Liver (tissue), 3 donors: ENCODE measurements around the gene LGR6.

ENCODE experiments used
- EGR1 ChIP-seq, 2 donors: IDR thresholded peaks; 2 replicates each; pipeline ENCODE4 v1.6.1; 2016 to 2018; ENCODE audit warnings: antibody characterized with exemption in 2 of 2, low read depth in 2 of 2
- HNF4A ChIP-seq, 2 donors: conservative IDR thresholded peaks; 2 replicates each; pipeline ENCODE4 v1.6.1; 2016; ENCODE audit warnings: antibody characterized with exemption in 2 of 2, mild to moderate bottlenecking in 2 of 2
- HNF4G ChIP-seq: IDR thresholded peaks from 2 replicates; pipeline ENCODE4 v1.6.1; 2016; ENCODE audit warnings: antibody characterized with exemption
- JUND ChIP-seq, 2 donors: IDR thresholded peaks; 2 replicates each; pipeline ENCODE4 v1.6.1; 2016; ENCODE audit warnings: antibody characterized with exemption in 2 of 2
- RAD21 ChIP-seq, 2 donors: IDR thresholded peaks; 2 replicates each; pipeline ENCODE4 v1.6.1; 2016; ENCODE audit warnings: antibody characterized with exemption in 2 of 2, mild to moderate bottlenecking in 2 of 2
- SP1 ChIP-seq: IDR thresholded peaks from 2 replicates; pipeline ENCODE4 v1.6.1; 2018; ENCODE audit warnings: antibody characterized with exemption, mild to moderate bottlenecking
- TAF1 ChIP-seq: conservative IDR thresholded peaks from 2 replicates; pipeline ENCODE4 v1.6.1; 2016; ENCODE audit warnings: antibody characterized with exemption, mild to moderate bottlenecking
- YY1 ChIP-seq: IDR thresholded peaks from 2 replicates; pipeline ENCODE4 v1.6.1; 2016; ENCODE audit warnings: antibody characterized with exemption, mild to moderate bottlenecking
- TF ChIP-seq, protein P1 (sequence below): fragments of 150-350 bp; IDR thresholded peaks from 2 replicates; pipeline ENCODE4 v1.5.1; 2017; ENCODE audit warnings: improper control_type of control experiment, low read depth, low read length; ENCODE audit not compliant: missing input control
- TF ChIP-seq, protein P2 (sequence below): IDR thresholded peaks from 2 replicates; pipeline ENCODE4 v1.6.1; 2016; ENCODE audit warnings: antibody characterized with exemption
- TF ChIP-seq, protein P3 (sequence below): IDR thresholded peaks from 2 replicates; pipeline ENCODE4 v1.6.1; 2016; ENCODE audit warnings: antibody characterized with exemption, mild to moderate bottlenecking
- donor health status: healthy.
- donor health status: healthy.

DNA sequence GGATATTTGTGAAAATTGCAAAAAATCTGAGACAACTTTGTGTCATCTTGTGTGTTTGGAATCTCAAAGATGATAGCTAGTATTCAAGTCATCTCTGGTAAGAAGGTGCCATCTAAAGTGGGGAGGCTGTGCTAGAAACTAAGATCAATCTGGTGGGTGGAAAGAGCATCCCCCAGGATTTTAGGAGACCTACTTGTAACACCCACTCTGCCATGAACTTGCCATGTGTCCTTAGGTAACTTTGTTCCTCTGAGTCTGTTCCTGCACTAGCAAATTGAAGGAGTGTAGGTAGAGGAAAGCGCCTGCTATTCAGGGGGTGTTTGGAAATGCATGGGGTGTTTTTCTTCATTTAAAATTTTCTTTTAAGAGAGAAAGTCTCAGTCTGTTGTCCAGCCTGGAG lies 24.4 kb downstream of the LGR6 start:
- TF ChIP-seq, protein P1, sequence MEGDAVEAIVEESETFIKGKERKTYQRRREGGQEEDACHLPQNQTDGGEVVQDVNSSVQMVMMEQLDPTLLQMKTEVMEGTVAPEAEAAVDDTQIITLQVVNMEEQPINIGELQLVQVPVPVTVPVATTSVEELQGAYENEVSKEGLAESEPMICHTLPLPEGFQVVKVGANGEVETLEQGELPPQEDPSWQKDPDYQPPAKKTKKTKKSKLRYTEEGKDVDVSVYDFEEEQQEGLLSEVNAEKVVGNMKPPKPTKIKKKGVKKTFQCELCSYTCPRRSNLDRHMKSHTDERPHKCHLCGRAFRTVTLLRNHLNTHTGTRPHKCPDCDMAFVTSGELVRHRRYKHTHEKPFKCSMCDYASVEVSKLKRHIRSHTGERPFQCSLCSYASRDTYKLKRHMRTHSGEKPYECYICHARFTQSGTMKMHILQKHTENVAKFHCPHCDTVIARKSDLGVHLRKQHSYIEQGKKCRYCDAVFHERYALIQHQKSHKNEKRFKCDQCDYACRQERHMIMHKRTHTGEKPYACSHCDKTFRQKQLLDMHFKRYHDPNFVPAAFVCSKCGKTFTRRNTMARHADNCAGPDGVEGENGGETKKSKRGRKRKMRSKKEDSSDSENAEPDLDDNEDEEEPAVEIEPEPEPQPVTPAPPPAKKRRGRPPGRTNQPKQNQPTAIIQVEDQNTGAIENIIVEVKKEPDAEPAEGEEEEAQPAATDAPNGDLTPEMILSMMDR, result no peak
- TF ChIP-seq SP1 (no peak), HNF4A (conservative IDR thresholded peaks at IDR 0.05) (no peak), EGR1 (IDR thresholded peaks at IDR 0.05; ENCODE audit: low read depth in 2 of 2) (no peak), HNF4G (no peak), JUND (IDR thresholded peaks at IDR 0.05) (no peak), TAF1 (no peak), RAD21 (IDR thresholded peaks at IDR 0.05) (no peak), YY1 (no peak)
- TF ChIP-seq, protein P2, sequence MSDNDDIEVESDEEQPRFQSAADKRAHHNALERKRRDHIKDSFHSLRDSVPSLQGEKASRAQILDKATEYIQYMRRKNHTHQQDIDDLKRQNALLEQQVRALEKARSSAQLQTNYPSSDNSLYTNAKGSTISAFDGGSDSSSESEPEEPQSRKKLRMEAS, result no peak
- TF ChIP-seq, protein P3, sequence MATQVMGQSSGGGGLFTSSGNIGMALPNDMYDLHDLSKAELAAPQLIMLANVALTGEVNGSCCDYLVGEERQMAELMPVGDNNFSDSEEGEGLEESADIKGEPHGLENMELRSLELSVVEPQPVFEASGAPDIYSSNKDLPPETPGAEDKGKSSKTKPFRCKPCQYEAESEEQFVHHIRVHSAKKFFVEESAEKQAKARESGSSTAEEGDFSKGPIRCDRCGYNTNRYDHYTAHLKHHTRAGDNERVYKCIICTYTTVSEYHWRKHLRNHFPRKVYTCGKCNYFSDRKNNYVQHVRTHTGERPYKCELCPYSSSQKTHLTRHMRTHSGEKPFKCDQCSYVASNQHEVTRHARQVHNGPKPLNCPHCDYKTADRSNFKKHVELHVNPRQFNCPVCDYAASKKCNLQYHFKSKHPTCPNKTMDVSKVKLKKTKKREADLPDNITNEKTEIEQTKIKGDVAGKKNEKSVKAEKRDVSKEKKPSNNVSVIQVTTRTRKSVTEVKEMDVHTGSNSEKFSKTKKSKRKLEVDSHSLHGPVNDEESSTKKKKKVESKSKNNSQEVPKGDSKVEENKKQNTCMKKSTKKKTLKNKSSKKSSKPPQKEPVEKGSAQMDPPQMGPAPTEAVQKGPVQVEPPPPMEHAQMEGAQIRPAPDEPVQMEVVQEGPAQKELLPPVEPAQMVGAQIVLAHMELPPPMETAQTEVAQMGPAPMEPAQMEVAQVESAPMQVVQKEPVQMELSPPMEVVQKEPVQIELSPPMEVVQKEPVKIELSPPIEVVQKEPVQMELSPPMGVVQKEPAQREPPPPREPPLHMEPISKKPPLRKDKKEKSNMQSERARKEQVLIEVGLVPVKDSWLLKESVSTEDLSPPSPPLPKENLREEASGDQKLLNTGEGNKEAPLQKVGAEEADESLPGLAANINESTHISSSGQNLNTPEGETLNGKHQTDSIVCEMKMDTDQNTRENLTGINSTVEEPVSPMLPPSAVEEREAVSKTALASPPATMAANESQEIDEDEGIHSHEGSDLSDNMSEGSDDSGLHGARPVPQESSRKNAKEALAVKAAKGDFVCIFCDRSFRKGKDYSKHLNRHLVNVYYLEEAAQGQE, result no peak
